Adrenal gland (tissue), 12 donors: ENCODE data around the gene ARL4D. TPM values are rescaled to one million over a fixed set of nuclear protein-coding genes. Genes with fewer than 3 reads are reported as not detected.

Experiments used
- DNase-seq, 7 donors: peaks; one replicate each; pipeline ENCODE4 v3.0.0-alpha.2; 2019 to 2020
- H3K27ac ChIP-seq, 5 donors: fragments of 200-600 bp; sonication (generic) in 4 of 5; 1 replicate in 3 of 5; 2 replicates in 2 of 5; pipeline versions ENCODE4 v1.5.1 to v1.8.0; 2016 to 2020; ENCODE audit warnings: mild to moderate bottlenecking in 1 of 5
- H3K27me3 ChIP-seq: fragments of 200-600 bp; 2 replicates; pipeline ENCODE4 v1.8.0; 2021
- H3K36me3 ChIP-seq, 2 donors: fragments of 200-600 bp; replicated peaks in 1 of 2; 1 replicate in 1 of 2; 2 replicates in 1 of 2; pipeline versions ENCODE4 v1.5.1 to v1.8.0; 2018 to 2022
- H3K4me1 ChIP-seq, 2 donors: fragments of 200-600 bp; replicated peaks in 1 of 2; 1 replicate in 1 of 2; 2 replicates in 1 of 2; pipeline versions ENCODE4 v1.5.1 to v1.8.0; 2018 to 2021
- H3K4me3 ChIP-seq, 4 donors: fragments of 200-600 bp; sonication (generic) in 3 of 4; one replicate each; pipeline ENCODE4 v1.5.1; 2016 to 2018
- H3K9me3 ChIP-seq, 3 donors: fragments of 200-600 bp; sonication (generic) in 1 of 3; replicated peaks in 1 of 3; 1 replicate in 2 of 3; 2 replicates in 1 of 3; pipeline versions ENCODE4 v1.5.1 to v1.8.0; 2016 to 2021
- CTCF ChIP-seq, 6 experiments: fragments of 450-650 bp in 4 of 6; fragments of 200-600 bp in 2 of 6; sonication (generic) in 1 of 6; IDR thresholded peaks; 1 replicate in 5 of 6; 2 replicates in 1 of 6; pipeline versions ENCODE4 v1.5.1 to v1.8.0; 2016 to 2021; ENCODE audit warnings: antibody characterized with exemption in 6 of 6, mild to moderate bottlenecking in 2 of 6, moderate library complexity in 1 of 6
- POLR2A ChIP-seq, 2 donors: fragments of 450-650 bp; IDR thresholded peaks; one replicate each; pipeline ENCODE4 v1.6.1; 2017; ENCODE audit warnings: antibody characterized with exemption in 2 of 2, mild to moderate bottlenecking in 2 of 2, moderate library complexity in 1 of 2
- WGBS, 4 donors: extraction: QIAGEN DNeasy Blood & Tissue Kit in 2 of 4; methylation state at CpG; one replicate each; pipeline versions ENCODE4 v1.1.5 to v1.1.7; 2013 to 2017; 5-methylcytosine and 5-hydroxymethylcytosine counted together
- intact Hi-C, 2 donors: fragments of 100-400 bp; cut with DNase I; formaldehyde crosslinking; loops; one replicate each; pipeline versions ENCODE4 v1.14.1 to v1.15.0; 2022 to 2023
- polyA plus RNA-seq, 3 donors: library from polyadenylated mRNA; stranded (reverse); fragments of 200-250 nt in 2 of 3; fragments of 350-450 nt in 1 of 3; fragmentation: Illumina TruSeq in 1 of 3; extraction: RNeasy Lipid Tissue Mini Kit (QIAGEN cat#74804) in 1 of 3; gene quantifications; one replicate each; pipeline ENCODE4 v1.2.3, GENCODE V29; 2013 to 2014
- total RNA-seq, 9 donors: library from RNA; depleted of rRNA in 4 of 9; stranded (reverse); fragments of >200 nt in 4 of 9; fragments of 120-200 nt in 1 of 9; fragmentation: NEBNext Ultra II Directional in 1 of 9; extraction: Animal tissue kit (Norgen Biotek cat#: 25700) in 1 of 9; gene quantifications; one replicate each; pipeline versions ENCODE4 v1.1.0 to v1.2.4, GENCODE V29; 2013 to 2023
- donor health status: healthy with polysubstance abuse.
- donor health status: Bipolar disorder and iron deficiency.
- donor health status: DM: yes; HTN: yes; CAD: no.
- donor health status: DM: no; HTN: no; CAD: no.
- donor health status: DM: no; HTN: no; CAD: no.
- donor health status: DM: yes; HTN: yes; CAD: no.

ARL4D gene
- total and polyA plus RNA-seq, 12 donors = 2.4 to 9.0 (median 5.7) TPM

GRCh38 chr17:43443381-43443780 lies 44.6 kb downstream of the ARL4D start:
- TF ChIP-seq CTCF (IDR thresholded peaks at IDR 0.05) = no peak
- TF ChIP-seq POLR2A (IDR thresholded peaks at IDR 0.05) = no peak
- 86 to 97% (median 89%) methylated on average over 3 of the region's 3 CpGs for WGBS, 4 donors
- no peaks in the 10 kb centered on the region for H3K36me3 ChIP-seq

GRCh38 chr17:43444223-43445008 lies 45.6 kb downstream of the ARL4D start:
- Histone ChIP-seq H3K27me3 (no peaks in the 10 kb centered on the region), H3K9me3 (no peaks in the 10 kb centered on the region), H3K4me1 (no peaks in the 10 kb centered on the region), H3K4me3 (no peak overlapping the region), H3K36me3 (no peaks in the 10 kb centered on the region), H3K27ac (no peak overlapping the region)
- intact Hi-C loops = no loop called here
- TF ChIP-seq CTCF (IDR thresholded peaks at IDR 0.05) (no peak), POLR2A (IDR thresholded peaks at IDR 0.05) (no peak)
- WGBS, 4 donors = 56 to 64% (median 58%) methylated on average over 8 of the region's 8 CpGs
- no peak for DNase-seq

More at GRCh38 chr17:43443381-43443780, 44.6 kb downstream of the ARL4D start:
- intact Hi-C loops = no loop called here
- no peaks in the 10 kb centered on the region for H3K9me3 ChIP-seq
- no peaks in the 10 kb centered on the region for H3K4me1 ChIP-seq
- no peak overlapping the region for H3K4me3 ChIP-seq
- DNase-seq = no peak
- no peak overlapping the region for H3K27ac ChIP-seq
- no peaks in the 10 kb centered on the region for H3K27me3 ChIP-seq

- Histone ChIP-seq H3K27me3 (no peaks in the 10 kb centered on the region), H3K4me1 (no peaks in the 10 kb centered on the region), H3K27ac (no peak overlapping the region), H3K9me3 (no peaks in the 10 kb centered on the region), H3K4me3 (no peak overlapping the region), H3K36me3 (no peaks in the 10 kb centered on the region)
- intact Hi-C loops = no loop called here
- 57 to 75% (median 72%) methylated on average over 5 of the region's 5 CpGs for WGBS, 4 donors
- TF ChIP-seq POLR2A (IDR thresholded peaks at IDR 0.05) (no peak), CTCF (IDR thresholded peaks at IDR 0.05) (no peak)
- DNase-seq = no peak
Observed at GRCh38 chr17:43445009-43445589, 46.3 kb downstream of the ARL4D start.

GRCh38 chr17:43446773-43447172 lies 48.0 kb downstream of the ARL4D start:
- no peaks in the 10 kb centered on the region for H3K27me3 ChIP-seq
- no peak overlapping the region for H3K4me3 ChIP-seq
- H3K36me3 ChIP-seq = no peaks in the 10 kb centered on the region
- WGBS, 4 donors = 85 to 98% (median 91%) methylated on average over 5 of the region's 5 CpGs
- no peaks in the 10 kb centered on the region for H3K9me3 ChIP-seq
- no peak for DNase-seq
- TF ChIP-seq POLR2A (IDR thresholded peaks at IDR 0.05) (no peak), CTCF (IDR thresholded peaks at IDR 0.05) (no peak)
- H3K27ac ChIP-seq = no peak overlapping the region
- intact Hi-C loops = no loop called here
- H3K4me1 ChIP-seq = no peaks in the 10 kb centered on the region
